GM19438 (cell line): ENCODE measurements around the gene NRIP1.

ENCODE experiments used
- ATAC-seq: cut with Tn5 transposase; IDR thresholded peaks from one replicate; pipeline ENCODE4 v1.9.1; 2021; ENCODE audit warnings: low read depth; ENCODE audit not compliant: unreplicated experiment

The NRIP1 gene

GRCh38 chr21:14987370-14988170 is 77.2 kb downstream of the NRIP1 start:
- no peak for ATAC-seq

- ATAC-seq = no peak
These were observed 79.5 kb downstream of the NRIP1 start for GRCh38 chr21:14985306-14985705.

GRCh38 chr21:14982336-14982735 is 82.5 kb downstream of the NRIP1 start:
- no peak for ATAC-seq

GRCh38 chr21:14981246-14981645 is 83.6 kb downstream of the NRIP1 start:
- ATAC-seq = no peak

GRCh38 chr21:14979264-14979663 is 85.5 kb downstream of the NRIP1 start:
- no peak for ATAC-seq

- no peak for ATAC-seq
These were observed 87.0 kb downstream of the NRIP1 start for GRCh38 chr21:14977814-14978213.

GRCh38 chr21:14975136-14975919 is 89.5 kb downstream of the NRIP1 start:
- ATAC-seq = no peak

- ATAC-seq = no peak
These were observed 92.1 kb downstream of the NRIP1 start for GRCh38 chr21:14972678-14973077.

- no peak for ATAC-seq
These were observed 96.0 kb downstream of the NRIP1 start for GRCh38 chr21:14968821-14969220.

- ATAC-seq = no peak
These were observed 96.8 kb downstream of the NRIP1 start for GRCh38 chr21:14968029-14968428.

GRCh38 chr21:14964621-14965020 is 100.2 kb downstream of the NRIP1 start:
- no peak for ATAC-seq

- no peak for ATAC-seq
These were observed 102.6 kb downstream of the NRIP1 start for GRCh38 chr21:14962217-14962616.

- ATAC-seq = no peak
These were observed 103.3 kb downstream of the NRIP1 start for GRCh38 chr21:14961502-14961901.

GRCh38 chr21:14959343-14959742 is 105.5 kb downstream of the NRIP1 start:
- ATAC-seq = no peak

GRCh38 chr21:14957836-14958235 is 107.0 kb downstream of the NRIP1 start:
- no peak for ATAC-seq

GRCh38 chr21:14956807-14957206 is 108.0 kb downstream of the NRIP1 start:
- no peak for ATAC-seq

GRCh38 chr21:14955936-14956520 is 108.8 kb downstream of the NRIP1 start:
- no peak for ATAC-seq

GRCh38 chr21:14952916-14953315 is 111.9 kb downstream of the NRIP1 start:
- no peak for ATAC-seq

- no peak for ATAC-seq
These were observed 115.2 kb downstream of the NRIP1 start for GRCh38 chr21:14949603-14950002.

GRCh38 chr21:14947613-14948160 is 117.1 kb downstream of the NRIP1 start:
- ATAC-seq = no peak

GRCh38 chr21:14945176-14945575 is 119.6 kb downstream of the NRIP1 start:
- ATAC-seq = no peak
